ENCODE data around the gene BANK1. TPM values are rescaled to one million over a fixed set of nuclear protein-coding genes. Genes with fewer than 3 reads are reported as not detected.

Gene BANK1
- total and polyA plus RNA-seq, 2 donors (not counting 1 experiment from before 2014, with no cell fraction given), result 353 to 354 TPM

- TF ChIP-seq EZH2 (IDR thresholded peaks at IDR 0.05; ENCODE audit: borderline replicate concordance, insufficient read depth, low read depth, low read length, poor library complexity, severe bottlenecking) (no peak), CTCF (IDR thresholded peaks at IDR 0.05) (no peak)
- H3K9me3 ChIP-seq (ENCODE audit: control extremely low read depth in 1 of 3, control insufficient read depth in 2 of 3, insufficient read depth in 1 of 3, low read length in 2 of 3), result peaks cover 2 to 11% (median 7%) of the 10 kb centered on the region in 3 donors
- H3K4me2 ChIP-seq (replicated peaks; ENCODE audit: low read depth, low read length, poor library complexity, severe bottlenecking), result no peak overlapping the region
- H2AFZ ChIP-seq (ENCODE audit: insufficient read depth, low read depth, low read length, poor library complexity, severe bottlenecking), result no peak overlapping the region
- H3K9me3 Mint-ChIP-seq (ENCODE audit: insufficient read depth), result peaks cover 9% of the 10 kb centered on the region
- POLR2A ChIA-PET, result interaction anchor here (0.6 kb wide), 1 partner anchor 78 kb away, joined by 10 read pairs; no protein-coding TSS in a partner anchor
- H3K79me2 ChIP-seq (ENCODE audit: control insufficient read depth, insufficient read depth, low read length), result peaks cover 60% of the 10 kb centered on the region
- no peak overlapping the region for H3K9ac ChIP-seq (ENCODE audit: low read length)
- ATAC-seq (ENCODE audit: low read depth) (no peak), DNase-seq (no peak)
- H3K4me3 Mint-ChIP-seq, result no peak overlapping the region
- CTCF ChIA-PET, result interaction anchor here (0.5 kb wide), 1 partner anchor 32 kb away, joined by 3 read pairs; no protein-coding TSS in a partner anchor
- no peak overlapping the region for H3K4me3 ChIP-seq (ENCODE audit: control extremely low read depth in 1 of 5, extremely low read depth in 1 of 5, insufficient read depth in 1 of 5, low read depth in 2 of 5, low read length in 4 of 5)
- H3K27me3 ChIP-seq (replicated peaks in 1 of 4; ENCODE audit: control extremely low read depth in 1 of 4, control insufficient read depth in 3 of 4, insufficient read depth in 4 of 4, low read length in 3 of 4), result no peaks in the 10 kb centered on the region
- no peaks in the 10 kb centered on the region for H3K4me1 ChIP-seq (ENCODE audit: control insufficient read depth in 2 of 2, insufficient read depth in 2 of 2, low read length in 2 of 2)
- intact Hi-C loops (cut with micrococcal nuclease), result no loop called here
- peaks cover 14 to 64% of the 10 kb centered on the region in 2 experiments for H3K36me3 ChIP-seq (replicated peaks in 1 of 2; ENCODE audit: control extremely low read depth in 1 of 2, control insufficient read depth in 1 of 2, extremely low read depth in 1 of 2, insufficient read depth in 2 of 2, low read length in 1 of 2)
- WGBS (ENCODE audit: insufficient coverage), result 100% methylated on average over 2 of the region's 4 CpGs
- no peaks in the 10 kb centered on the region for H4K20me1 ChIP-seq (ENCODE audit: control insufficient read depth, insufficient read depth, low read length, poor library complexity, severe bottlenecking)
- H3K27ac Mint-ChIP-seq, result peak overlapping the region; percentile 79
- peak overlapping the region in 1 of 2 donors; percentile 17 for H3K27ac ChIP-seq (ENCODE audit: low read length in 2 of 2)
- no peaks in the 10 kb centered on the region for H3K27me3 Mint-ChIP-seq
- peaks cover 20% of the 10 kb centered on the region for H3K4me1 Mint-ChIP-seq
Measured at GRCh38 chr4:101910786-101911373, 120.3 kb downstream of the BANK1 start.

GRCh38 chr4:101911616-101912015, 121.1 kb downstream of the BANK1 start:
- TF ChIP-seq CTCF (IDR thresholded peaks at IDR 0.05) (no peak), EZH2 (IDR thresholded peaks at IDR 0.05; ENCODE audit: borderline replicate concordance, insufficient read depth, low read depth, low read length, poor library complexity, severe bottlenecking) (no peak)
- POLR2A ChIA-PET, result no interaction called here

More at GRCh38 chr4:101911616-101912015, 121.1 kb downstream of the BANK1 start:
- peak overlapping the region; percentile 61 for H3K27ac Mint-ChIP-seq
- peaks cover 2 to 7% (median 7%) of the 10 kb centered on the region in 3 donors for H3K9me3 ChIP-seq (ENCODE audit: control extremely low read depth in 1 of 3, control insufficient read depth in 2 of 3, insufficient read depth in 1 of 3, low read length in 2 of 3)
- H3K4me1 Mint-ChIP-seq, result peaks cover 21% of the 10 kb centered on the region
- H3K27ac ChIP-seq (ENCODE audit: low read length in 2 of 2), result peak overlapping the region in 1 of 2 donors; percentile 60
- H3K36me3 ChIP-seq (replicated peaks in 1 of 2; ENCODE audit: control extremely low read depth in 1 of 2, control insufficient read depth in 1 of 2, extremely low read depth in 1 of 2, insufficient read depth in 2 of 2, low read length in 1 of 2), result peaks cover 16 to 64% of the 10 kb centered on the region in 2 experiments
- CTCF ChIA-PET, result no interaction called here
- H3K4me1 ChIP-seq (ENCODE audit: control insufficient read depth in 2 of 2, insufficient read depth in 2 of 2, low read length in 2 of 2), result no peaks in the 10 kb centered on the region
- H2AFZ ChIP-seq (ENCODE audit: insufficient read depth, low read depth, low read length, poor library complexity, severe bottlenecking), result no peak overlapping the region
- DNase-seq (no peak), ATAC-seq (ENCODE audit: low read depth) (no peak)
- no peak overlapping the region for H3K4me2 ChIP-seq (replicated peaks; ENCODE audit: low read depth, low read length, poor library complexity, severe bottlenecking)
- H3K4me3 ChIP-seq (ENCODE audit: control extremely low read depth in 1 of 5, extremely low read depth in 1 of 5, insufficient read depth in 1 of 5, low read depth in 2 of 5, low read length in 4 of 5), result no peak overlapping the region
- H4K20me1 ChIP-seq (ENCODE audit: control insufficient read depth, insufficient read depth, low read length, poor library complexity, severe bottlenecking), result no peaks in the 10 kb centered on the region
- intact Hi-C loops (cut with micrococcal nuclease), result no loop called here
- peaks cover 62% of the 10 kb centered on the region for H3K79me2 ChIP-seq (ENCODE audit: control insufficient read depth, insufficient read depth, low read length)
- no peaks in the 10 kb centered on the region for H3K27me3 ChIP-seq (replicated peaks in 1 of 4; ENCODE audit: control extremely low read depth in 1 of 4, control insufficient read depth in 3 of 4, insufficient read depth in 4 of 4, low read length in 3 of 4)
- H3K27me3 Mint-ChIP-seq, result no peaks in the 10 kb centered on the region
- H3K9ac ChIP-seq (ENCODE audit: low read length), result no peak overlapping the region
- peaks cover 9% of the 10 kb centered on the region for H3K9me3 Mint-ChIP-seq (ENCODE audit: insufficient read depth)
- no peak overlapping the region for H3K4me3 Mint-ChIP-seq

Measured in B cell (primary cell).